CD1c-positive myeloid dendritic cell (primary cell): Measurements from ENCODE around the gene PRICKLE2.
"Not testable (repeated sequence)": the region's sequence is repeated elsewhere in the genome, so short reads cannot be mapped to it uniquely, and the experiment has no call there.

ENCODE experiments used
- DNase-seq: peaks from one replicate; pipeline ENCODE4 v3.0.0-alpha.2; 2016; ENCODE audit errors: extremely low spot score

The PRICKLE2 gene

DNA sequence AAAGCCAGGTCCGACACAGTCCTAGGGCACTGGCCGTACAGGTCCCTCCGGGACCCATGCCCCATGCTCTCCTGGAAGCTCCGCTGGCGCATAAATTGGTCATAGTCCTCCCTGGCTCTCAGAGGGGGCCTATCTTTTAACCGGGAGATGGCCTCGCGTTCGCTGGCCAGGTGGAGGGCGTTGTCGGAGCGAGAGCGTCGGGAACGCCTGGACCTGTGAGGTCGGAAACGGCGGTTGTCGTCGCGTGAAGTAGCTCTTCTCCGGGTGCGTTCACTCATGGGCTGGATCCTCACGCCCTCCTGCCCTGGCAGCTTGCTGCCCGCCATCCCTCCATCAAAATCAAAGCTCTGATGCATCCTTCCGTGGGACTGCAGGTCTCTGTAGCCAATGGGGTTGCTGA is 126.0 kb downstream of the PRICKLE2 start:
- no peak for DNase-seq

DNA sequence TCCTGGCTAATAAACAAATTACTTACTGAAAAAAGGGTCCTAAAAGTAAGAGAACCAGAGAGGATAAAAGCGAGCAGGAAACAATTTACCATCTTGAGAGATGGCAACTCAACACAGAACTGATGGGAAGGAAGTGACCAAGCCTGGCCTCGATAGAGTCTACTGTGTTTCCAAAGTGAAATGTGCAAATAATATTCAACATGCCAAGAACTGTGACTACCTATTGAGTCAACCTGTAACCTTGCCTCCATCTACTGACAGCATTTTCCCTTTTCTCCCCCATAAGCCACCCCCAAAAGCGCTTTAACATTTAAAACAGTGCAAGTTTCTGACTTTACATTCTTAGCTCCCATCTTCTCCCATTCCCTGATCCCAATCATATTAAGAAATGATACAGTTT is 126.6 kb downstream of the PRICKLE2 start:
- DNase-seq: no peak

DNA sequence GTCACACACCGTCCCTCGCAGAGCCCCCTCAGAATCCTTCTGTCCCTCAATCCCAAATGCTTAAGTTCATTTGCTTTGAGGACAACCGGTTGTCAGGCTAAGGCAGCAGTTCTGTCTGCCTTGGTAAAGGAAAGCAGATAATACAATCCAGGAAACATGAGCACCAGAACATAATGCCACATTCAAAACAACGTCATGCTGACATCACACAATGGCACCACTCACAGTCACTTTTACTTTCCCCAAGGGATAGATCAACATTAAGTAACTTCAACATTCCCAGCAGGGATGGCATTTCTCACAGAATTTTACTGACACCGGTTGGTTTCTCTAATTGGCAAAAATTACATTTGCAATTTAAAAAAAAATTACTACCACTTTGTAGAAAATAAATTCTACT is 127.3 kb downstream of the PRICKLE2 start:
- DNase-seq: no peak

GRCh38 chr3:64095802-64096201 is 129.5 kb downstream of the PRICKLE2 start:
- no peak for DNase-seq

DNA sequence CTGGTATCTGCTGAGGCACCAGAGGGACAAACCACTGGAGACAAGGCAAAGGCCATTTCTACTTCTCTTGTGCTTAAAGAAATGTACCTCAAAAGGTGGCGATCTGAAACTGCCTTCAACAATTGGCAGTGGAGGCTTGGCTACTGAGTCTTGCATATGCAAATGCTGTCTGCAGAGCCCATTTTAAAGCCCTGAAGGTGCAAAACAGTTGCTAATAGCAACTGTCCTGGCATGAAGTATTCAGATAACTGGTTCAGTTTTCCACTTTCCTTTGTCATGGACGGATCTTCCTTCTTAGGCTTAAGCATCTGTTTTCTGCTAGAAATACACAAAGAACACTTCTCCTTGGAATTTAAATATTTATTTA is 130.6 kb downstream of the PRICKLE2 start:
- DNase-seq: no peak

DNA sequence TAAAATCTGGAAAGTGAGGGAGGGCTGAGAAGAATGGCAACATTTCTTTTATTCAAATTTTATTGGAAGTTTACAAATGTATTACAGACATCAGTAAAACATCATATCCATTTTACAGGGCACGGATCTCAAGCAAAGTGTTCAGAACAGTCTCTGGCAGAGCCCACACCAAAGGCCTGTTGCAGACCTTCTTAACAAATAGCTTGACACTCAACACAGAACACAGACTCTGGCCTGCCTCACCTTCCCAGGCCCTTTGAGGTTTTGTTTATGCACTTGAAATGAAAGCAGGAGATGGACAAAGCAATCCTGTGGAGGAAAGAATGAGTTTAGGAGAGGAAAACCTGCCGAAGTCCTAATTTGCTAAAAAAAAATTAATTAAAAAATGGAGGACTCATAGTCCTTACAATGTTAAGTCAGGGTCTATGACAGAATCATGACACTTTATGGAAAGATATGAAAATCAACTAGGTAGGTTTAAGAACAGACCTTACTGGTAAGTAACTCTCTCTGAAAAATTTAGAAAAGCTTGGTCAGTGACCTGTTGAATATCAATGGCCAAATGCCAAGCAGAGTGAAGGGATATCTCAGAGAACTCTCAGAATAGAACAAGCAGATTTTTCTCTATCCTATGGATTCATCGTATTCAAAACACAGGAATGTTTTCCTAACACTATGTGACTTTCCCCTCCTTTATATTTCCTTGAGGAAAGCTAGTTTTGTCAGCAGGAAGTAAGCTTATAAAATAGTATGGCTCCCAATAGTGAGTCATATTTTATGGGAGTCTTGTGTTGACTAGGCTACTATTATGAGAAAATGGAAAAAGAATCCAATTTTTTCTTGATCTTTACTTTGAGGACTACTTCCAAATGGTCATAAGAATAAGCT is 131.2 kb downstream of the PRICKLE2 start:
- DNase-seq: no peak

DNA sequence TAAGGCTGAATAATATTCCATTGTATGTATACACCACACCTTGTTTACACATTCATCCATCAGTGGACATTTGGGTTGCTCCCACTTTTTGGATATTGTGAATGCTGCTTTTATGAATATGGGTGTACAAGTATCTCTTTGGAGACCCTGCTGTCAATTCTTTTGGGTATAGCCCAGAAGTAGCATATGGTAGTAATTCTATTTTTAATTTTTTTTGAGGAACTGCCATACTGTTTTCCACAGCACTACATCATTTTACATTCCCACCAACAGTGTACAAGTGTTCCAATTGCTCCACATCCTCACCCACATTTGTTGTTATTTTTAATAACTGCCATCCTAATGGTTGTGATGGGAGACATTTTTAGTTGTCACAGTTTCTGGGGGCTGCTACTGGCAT is 132.1 kb downstream of the PRICKLE2 start:
- DNase-seq: no peak

DNA sequence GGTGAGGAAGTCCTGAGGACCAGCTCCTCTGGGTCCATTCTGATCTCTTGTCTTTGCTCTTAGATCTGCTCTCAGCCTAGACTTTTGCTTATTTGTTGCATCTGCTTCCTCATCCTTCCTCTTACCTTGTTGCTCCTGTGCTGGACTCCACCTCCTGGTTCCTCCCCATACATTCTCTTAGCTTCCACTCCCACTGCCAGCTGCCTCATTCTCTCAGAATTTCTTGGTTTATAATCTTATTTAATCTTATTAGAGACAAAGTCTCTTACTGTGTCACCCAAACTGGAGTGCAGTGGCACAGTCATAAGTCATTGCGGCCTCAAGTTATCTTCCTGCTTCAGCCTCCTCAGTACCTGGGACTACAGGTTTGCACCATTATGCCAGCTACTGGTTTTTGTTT is 133.8 kb downstream of the PRICKLE2 start:
- no peak for DNase-seq

DNA sequence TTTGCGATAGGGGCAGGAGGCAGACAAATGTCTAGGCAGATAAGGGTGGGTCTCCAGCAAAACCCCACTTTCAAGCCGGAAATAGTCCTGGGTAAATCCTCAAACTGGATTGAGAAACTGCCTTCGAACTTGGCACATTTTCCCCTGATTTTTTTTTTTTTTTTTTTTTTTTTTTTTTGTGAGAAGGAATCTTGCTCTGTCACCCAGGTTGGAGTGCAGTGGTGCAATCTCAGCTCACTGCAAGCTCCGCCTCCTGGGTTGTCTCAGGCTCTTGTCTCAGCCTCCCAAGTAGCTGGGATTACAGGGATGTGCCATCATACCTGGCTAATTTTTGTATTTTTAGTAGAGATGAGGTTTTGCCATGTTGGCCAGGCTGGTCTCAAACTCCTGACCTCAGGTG is 135.9 kb downstream of the PRICKLE2 start:
- DNase-seq: not testable (repeated sequence)

- DNase-seq: no peak
Measured at GRCh38 chr3:64088408-64089205, 136.7 kb downstream of the PRICKLE2 start.

DNA sequence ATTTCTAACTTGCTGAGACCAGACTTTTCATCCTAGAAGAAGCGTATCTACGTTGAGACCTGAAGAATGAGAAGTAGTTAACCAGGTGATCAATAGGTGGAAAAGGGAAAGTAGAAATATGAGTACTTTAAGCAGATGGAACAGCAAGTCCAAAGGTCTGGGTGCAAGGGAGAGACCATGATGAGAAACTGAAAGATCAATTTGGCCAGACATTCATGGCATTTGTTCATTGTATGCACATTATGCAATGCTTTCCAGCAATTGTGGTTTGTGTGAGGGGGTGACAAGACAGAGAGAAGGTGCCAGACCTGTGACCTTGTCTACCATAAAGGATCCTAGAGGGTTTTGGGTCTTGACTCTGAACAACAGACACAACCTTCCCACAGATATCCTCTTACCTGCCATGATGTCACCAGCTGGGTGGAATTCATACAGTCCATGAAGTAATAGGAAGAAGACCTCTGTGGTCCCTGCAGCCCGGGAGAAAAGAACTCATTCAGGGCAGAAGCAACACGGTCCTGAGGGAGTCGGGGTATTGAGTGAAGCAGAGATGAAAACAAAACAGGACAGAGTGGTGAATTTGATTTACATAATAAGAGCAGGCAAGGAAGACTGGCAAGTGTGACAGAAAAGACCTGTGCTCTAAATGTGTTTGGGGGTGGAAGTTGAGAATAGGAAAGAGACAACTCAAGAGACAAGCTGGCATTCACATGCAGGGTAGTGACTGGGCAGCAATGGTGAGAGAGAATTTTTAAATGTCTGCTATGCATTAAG is 138.6 kb downstream of the PRICKLE2 start:
- DNase-seq: no peak

GRCh38 chr3:64084640-64085039 is 140.6 kb downstream of the PRICKLE2 start:
- DNase-seq: no peak

DNA sequence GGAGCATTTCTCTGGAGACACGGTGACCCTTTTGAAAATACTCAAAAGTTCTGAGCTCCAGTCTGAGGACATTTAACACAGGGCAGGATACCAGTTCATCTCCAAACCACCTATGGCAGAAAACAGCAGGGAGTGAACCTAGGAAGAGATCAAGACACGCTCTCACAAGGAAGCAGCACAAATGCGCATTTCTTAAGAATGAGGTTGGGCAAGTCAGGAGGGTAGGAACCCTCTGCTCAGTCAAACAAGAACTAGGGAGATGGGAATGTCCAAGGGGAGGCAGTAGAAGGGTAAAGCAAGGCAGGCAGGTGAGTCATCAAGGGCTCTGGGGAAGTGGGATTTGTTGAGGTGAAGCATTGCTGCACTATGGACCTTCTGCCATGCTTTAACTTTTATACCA is 141.7 kb downstream of the PRICKLE2 start:
- no peak for DNase-seq

DNA sequence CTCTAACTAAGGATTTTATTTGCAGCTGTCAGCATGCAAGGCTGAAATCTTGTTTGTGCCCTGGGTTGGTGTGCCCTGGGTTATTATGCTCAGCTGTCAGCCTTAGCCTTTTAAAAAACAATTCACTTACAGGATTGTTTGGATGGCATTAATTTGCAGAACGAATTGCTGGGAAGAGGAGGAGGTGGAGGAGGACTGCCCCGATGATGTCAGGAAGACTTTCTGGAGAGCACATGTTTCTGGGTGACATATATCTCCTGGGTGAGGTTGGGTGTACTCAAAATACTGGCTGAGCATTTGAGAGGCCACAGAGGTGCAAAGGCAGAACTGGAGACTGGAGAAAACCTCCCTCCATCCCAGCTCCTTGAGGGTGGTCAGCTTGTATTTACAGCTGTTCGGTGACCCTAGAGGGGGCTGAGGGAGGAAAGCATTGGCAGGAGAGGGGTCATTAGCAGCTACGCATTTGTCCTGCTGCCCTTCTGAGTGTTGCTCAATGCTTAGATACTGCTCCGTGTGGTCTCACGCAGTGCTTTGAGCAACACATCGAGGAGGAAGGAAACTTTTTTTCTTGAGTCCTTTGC is 142.2 kb downstream of the PRICKLE2 start:
- DNase-seq: no peak

GRCh38 chr3:64082411-64082810 is 142.9 kb downstream of the PRICKLE2 start:
- DNase-seq: no peak

DNA sequence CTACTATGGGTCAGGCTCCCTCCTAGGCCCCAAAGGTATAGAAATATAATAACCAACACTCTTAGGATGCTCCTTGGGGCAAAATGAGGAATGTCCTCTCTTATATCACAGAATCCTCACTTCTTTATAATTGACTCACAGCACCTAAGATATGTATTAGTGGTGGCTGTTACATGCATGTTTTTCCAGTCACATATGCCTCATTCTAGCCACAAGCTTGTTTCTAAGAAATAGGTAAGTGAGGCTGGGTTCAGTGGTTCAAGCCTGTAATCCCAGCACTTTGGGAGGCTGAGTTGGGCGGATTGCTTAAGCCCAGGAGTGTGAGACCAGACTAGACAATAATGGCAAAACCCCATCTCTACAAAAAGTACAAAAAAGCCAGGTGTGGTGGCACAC is 144.0 kb downstream of the PRICKLE2 start:
- no peak for DNase-seq

- no peak for DNase-seq
Measured at GRCh38 chr3:64080616-64081234, 144.5 kb downstream of the PRICKLE2 start.

GRCh38 chr3:64079369-64080150 is 145.7 kb downstream of the PRICKLE2 start:
- no peak for DNase-seq

DNA sequence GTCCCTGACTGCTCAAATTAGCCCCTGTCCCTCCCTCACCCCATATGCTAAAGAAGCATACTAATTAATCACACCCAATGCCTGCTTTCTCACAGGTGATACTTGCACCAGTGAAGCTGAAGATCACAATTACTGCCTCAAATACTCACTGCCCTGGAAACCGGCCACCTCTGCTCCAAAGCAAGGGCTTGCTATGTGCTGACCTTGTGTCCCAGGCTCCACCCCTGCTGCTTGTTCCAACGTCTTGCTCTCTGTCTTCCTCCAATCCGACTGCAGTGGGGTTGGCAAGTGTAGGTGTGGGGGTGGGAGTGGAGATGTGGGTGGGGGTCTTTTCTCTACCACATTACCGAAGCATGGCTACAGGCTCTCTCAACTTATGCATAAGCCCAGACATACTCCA is 146.3 kb downstream of the PRICKLE2 start:
- no peak for DNase-seq

GRCh38 chr3:64074895-64075679 is 150.2 kb downstream of the PRICKLE2 start:
- DNase-seq: no peak
